ENCODE measurements around the gene PICK1.

Gene PICK1

DNA sequence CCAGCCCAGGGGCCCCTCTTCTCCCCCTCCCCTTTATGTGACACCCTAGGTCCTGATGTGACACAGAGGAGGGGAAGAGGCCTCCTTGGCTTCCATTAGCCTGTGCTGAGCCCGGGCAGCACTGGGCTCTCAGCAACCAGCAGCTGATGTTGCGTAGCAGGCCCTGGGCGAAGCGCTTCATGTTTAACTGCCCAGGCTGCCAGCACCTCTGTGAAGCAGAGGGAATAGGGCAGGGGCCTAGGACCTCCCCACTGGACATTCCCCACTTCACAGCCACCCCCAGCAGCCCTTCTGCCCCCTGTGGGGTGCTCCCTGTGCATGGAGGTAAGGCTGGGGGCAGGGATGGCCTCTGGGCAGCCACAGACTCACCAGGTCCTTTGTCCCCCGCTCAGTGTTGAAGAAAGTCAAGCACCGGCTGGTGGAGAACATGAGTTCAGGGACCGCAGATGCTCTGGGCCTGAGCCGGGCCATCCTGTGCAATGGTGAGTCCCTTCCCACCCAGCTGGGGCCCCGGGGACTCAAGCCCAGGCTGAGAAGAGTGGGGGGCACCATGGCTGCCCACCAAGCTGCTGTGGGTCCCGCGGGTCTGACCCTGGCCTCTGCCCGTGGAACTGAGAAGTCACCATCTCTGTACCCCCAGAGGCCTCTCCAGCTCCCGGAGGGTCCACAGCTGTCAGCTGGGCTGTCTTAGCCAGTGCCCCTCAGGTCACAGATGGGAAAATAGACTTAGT lies 11.6 kb downstream of the PICK1 start:
- no peak for DNase-seq (ENCODE audit: low read depth, low spot score)
- TF ChIP-seq, protein P1, sequence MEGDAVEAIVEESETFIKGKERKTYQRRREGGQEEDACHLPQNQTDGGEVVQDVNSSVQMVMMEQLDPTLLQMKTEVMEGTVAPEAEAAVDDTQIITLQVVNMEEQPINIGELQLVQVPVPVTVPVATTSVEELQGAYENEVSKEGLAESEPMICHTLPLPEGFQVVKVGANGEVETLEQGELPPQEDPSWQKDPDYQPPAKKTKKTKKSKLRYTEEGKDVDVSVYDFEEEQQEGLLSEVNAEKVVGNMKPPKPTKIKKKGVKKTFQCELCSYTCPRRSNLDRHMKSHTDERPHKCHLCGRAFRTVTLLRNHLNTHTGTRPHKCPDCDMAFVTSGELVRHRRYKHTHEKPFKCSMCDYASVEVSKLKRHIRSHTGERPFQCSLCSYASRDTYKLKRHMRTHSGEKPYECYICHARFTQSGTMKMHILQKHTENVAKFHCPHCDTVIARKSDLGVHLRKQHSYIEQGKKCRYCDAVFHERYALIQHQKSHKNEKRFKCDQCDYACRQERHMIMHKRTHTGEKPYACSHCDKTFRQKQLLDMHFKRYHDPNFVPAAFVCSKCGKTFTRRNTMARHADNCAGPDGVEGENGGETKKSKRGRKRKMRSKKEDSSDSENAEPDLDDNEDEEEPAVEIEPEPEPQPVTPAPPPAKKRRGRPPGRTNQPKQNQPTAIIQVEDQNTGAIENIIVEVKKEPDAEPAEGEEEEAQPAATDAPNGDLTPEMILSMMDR (IDR thresholded peaks at IDR 0.05; ENCODE audit: low read depth, low read length) = no peak
- in situ Hi-C loops (cut with HindIII; ENCODE audit: low sequenced_read_pairs) = no loop called here
- H3K4me3 ChIP-seq (ENCODE audit: low read depth, low read length) = no peak overlapping the region

DNA sequence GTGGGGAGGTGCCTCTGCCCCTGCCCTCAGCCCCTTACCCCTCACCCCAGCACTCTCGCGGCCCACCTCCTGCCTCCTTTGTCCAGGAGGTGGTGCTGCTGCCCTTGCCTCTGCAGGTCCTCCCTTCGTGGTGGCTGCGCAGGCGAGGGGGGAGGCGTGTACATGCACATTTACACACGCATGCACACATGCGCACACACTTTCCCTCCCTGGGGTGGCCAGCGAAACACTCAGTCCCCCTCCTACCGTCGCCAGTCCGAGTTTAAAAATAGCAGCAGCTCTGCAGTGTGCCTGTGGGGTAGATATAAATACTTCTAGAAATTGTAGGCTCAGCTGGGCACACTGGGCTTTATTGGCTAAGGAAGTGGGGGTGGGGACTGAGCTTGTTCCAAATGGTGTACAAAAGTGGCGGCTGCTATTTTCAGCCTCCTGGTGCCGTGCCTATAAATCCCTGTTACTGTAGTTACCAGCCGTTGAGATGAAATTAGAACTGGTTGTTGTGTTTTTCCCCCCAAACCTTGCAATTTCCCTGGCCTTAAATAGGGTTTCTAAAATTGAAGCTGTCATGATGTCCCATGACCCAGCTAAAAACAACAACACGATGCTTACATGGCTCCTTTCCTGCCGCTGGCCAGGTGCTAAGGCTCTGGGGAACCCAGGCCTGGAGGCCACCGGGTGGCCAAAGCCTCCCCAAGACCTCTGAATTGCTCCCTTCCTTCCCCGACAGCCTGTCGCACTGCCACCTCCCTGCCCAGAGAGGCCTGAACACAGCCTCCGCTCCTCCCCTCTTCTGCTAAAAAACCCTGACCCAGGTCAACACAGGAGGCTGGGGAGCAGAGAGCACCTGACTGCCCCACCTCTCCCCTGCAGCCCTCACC lies 12.4 kb downstream of the PICK1 start:
- TF ChIP-seq, protein P1 (IDR thresholded peaks at IDR 0.05; ENCODE audit: low read depth, low read length) = peak; percentile 66
- in situ Hi-C loops (cut with HindIII; ENCODE audit: low sequenced_read_pairs) = no loop called here
- no peak overlapping the region for H3K4me3 ChIP-seq (ENCODE audit: low read depth, low read length)
- DNase-seq (ENCODE audit: low read depth, low spot score) = peak; percentile 49

DNA sequence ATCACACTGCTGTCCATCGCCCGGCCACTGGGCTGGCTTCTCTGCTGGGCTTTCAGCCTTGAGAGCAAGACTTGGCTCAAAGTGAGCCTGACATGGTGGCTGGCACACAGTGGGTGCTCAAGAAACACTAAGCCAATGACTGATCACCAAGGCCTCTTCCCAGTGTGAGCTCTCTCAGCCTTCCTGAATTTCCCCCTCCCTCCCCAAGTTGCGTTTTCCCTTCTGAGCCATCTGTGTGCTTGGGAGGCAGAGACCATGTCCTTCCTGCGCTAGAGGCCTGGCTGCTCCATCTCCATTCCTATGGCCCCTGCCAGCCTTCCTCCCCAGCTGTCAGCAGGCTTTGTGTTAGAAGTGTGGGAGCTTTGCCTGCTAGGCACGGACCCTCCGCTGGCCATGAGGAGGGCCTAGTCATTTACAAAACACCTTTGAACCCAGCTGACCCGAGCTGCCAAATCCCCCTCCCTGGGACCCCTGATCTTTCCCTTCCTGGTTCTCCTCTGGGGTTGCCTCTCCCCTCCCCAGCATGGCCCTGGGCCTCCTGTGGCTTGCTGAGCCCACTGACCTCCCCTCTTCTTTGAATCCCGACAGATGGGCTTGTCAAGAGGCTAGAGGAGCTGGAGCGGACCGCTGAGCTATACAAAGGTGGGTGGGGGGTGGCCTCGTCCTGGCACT lies 13.2 kb downstream of the PICK1 start:
- no peak for DNase-seq (ENCODE audit: low read depth, low spot score)
- no peak overlapping the region for H3K4me3 ChIP-seq (ENCODE audit: low read depth, low read length)
- in situ Hi-C loops (cut with HindIII; ENCODE audit: low sequenced_read_pairs) = no loop called here

DNA sequence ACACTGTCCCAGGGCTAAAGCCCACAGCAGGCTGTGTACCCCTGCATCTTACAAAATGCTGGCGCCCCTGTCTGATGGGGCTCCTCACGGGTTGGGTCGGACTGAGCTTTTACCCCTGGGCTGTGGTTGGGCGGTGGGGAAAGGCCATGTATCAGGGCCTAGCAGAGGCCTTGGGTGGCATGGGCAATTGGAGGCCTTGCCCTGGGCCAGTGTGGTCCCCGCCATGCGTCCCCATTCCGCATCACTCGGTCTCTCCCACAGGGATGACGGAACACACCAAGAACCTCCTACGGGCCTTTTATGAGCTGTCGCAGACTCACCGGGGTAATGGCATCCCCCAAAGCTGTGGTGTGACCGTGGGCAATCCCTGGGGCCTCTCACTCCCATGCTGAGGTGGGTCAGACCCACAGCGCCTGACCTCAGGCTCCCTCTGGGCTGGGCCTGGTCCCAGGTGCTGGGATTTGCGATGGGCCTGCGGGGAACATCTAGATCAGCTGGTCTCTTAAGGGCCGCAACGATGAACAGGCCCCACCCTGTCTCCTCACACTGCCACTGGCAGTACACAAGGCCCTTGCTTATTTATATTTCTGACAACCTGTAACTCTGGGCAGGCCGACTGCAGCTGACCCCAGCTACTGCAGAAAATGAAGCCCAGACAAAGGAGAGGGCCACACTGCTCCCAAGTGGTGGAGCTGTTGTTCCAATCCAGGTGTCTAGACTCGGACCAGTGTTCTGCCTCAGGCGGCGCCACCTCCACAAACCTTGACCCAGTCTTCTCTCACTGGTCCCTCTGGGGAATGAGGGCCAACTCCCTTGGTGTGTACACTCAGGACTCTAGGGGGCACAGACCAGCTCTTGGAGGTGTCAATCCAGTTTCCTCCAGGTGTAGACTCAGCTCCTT lies 14.5 kb downstream of the PICK1 start:
- no peak overlapping the region for H3K4me3 ChIP-seq (ENCODE audit: low read depth, low read length)
- in situ Hi-C loops (cut with HindIII; ENCODE audit: low sequenced_read_pairs) = no loop called here
- DNase-seq (ENCODE audit: low read depth, low spot score) = no peak
- TF ChIP-seq, protein P1 (IDR thresholded peaks at IDR 0.05; ENCODE audit: low read depth, low read length) = no peak

More for the DNA sequence above, 13.2 kb downstream of the PICK1 start:
- TF ChIP-seq, protein P1 (IDR thresholded peaks at IDR 0.05; ENCODE audit: low read depth, low read length) = no peak

DNA sequence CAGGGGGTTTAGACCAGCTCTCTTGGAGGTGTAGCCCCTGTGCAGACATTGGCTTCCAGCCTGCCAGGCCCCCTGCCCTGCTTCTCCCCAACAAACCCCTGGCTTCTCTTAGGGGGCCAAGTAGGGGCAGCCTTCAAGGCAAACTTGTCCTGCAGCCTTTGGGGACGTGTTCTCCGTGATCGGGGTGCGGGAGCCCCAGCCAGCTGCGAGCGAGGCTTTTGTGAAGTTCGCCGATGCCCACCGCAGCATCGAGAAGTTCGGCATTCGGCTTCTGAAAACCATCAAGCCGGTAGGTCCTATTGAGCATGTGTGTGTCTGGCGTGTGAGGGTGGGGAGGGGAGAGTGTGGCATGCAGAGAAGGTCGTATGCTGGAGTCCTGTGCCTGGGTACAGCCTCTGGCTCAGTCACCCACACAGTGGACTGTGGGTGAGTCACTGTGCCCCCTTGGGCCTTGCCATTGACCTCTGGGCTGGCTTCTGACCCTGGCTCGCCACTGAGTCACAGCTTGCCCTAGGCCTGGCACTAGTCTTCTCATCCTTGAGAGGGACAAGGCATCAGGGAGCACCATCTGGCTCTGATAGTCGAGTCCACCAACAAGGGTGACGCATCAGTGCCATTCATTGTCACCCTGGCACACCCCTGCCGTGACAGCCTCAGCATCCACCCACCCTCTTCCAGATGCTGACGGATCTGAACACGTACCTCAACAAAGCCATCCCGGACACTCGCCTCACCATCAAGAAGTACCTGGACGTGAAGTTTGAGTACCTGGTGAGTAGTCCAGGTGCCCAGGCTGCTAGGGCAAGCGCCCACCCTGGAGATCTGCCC lies 15.3 kb downstream of the PICK1 start:
- in situ Hi-C loops (cut with HindIII; ENCODE audit: low sequenced_read_pairs) = no loop called here
- TF ChIP-seq, protein P1 (IDR thresholded peaks at IDR 0.05; ENCODE audit: low read depth, low read length) = no peak

More for the DNA sequence above, 15.3 kb downstream of the PICK1 start:
- H3K4me3 ChIP-seq (ENCODE audit: low read depth, low read length) = no peak overlapping the region
- DNase-seq (ENCODE audit: low read depth, low spot score) = no peak
